Endothelial cell of umbilical vein (primary cell): Measurements from ENCODE around the gene UFD1. TPM values are rescaled to one million over a fixed set of nuclear protein-coding genes. Genes with fewer than 3 reads are reported as not detected.

Source experiments
- BruUV-seq: library from RNA; stranded (reverse); fragments of 400-500 nt; replicated peaks from 2 replicates; lab custom pipeline; 2021; lab: Mats Ljungman, UMichigan
- CTCF ChIA-PET: fragments of 300-600, 350-600 bp; sonication (Branson Sonifier 250); formaldehyde crosslinking; loops from one replicate; lab custom pipeline; 2021; ENCODE audit warnings: antibody characterized with exemption, inconsistent platforms; lab: Charles Lee
- POLR2A ChIA-PET: fragments of 300-600, 350-600 bp; sonication (Branson Sonifier 250); formaldehyde crosslinking; loops from one replicate; lab custom pipeline; 2021; ENCODE audit warnings: antibody characterized with exemption, inconsistent platforms; lab: Charles Lee
- DNase-seq: peaks from one replicate; pipeline ENCODE4 v3.0.0-alpha.2; 2011; ENCODE audit warnings: low read depth, low spot score
- FAIRE-seq: peaks from 2 replicates; lab custom pipeline; 2011; peaks lifted over from hg19 to GRCh38; lab: Jason Lieb, UNC
- H2AFZ ChIP-seq: 2 replicates; pipeline ENCODE4 v1.6.0; 2012; ENCODE audit warnings: low read depth, low read length, control low read depth, inconsistent platforms
- H3K27ac ChIP-seq: 2 replicates; pipeline ENCODE4 v1.5.1; 2011; ENCODE audit warnings: low read depth, mild to moderate bottlenecking, control low read depth, low read length, moderate library complexity; ENCODE audit not compliant: insufficient read depth
- H3K27me3 ChIP-seq, 2 experiments: 2 replicates each; pipeline versions ENCODE4 v1.6.0 to v1.6.1; 2011; ENCODE audit warnings: low read length in 2 of 2, mixed read lengths in 1 of 2; ENCODE audit not compliant: control insufficient read depth in 2 of 2, insufficient read depth in 2 of 2
- H3K36me3 ChIP-seq, 2 experiments: 2 replicates in 1 of 2; 3 replicates in 1 of 2; pipeline ENCODE4 v1.5.1; 2011; ENCODE audit warnings: low read length in 2 of 2, mild to moderate bottlenecking in 1 of 2, moderate library complexity in 1 of 2; ENCODE audit not compliant: control insufficient read depth in 2 of 2, insufficient read depth in 2 of 2; ENCODE audit errors: extremely low read depth in 1 of 2
- H3K4me1 ChIP-seq: 3 replicates; pipeline ENCODE4 v1.5.1; 2011; ENCODE audit warnings: mild to moderate bottlenecking, low read length; ENCODE audit not compliant: control insufficient read depth, insufficient read depth; ENCODE audit errors: extremely low read depth
- H3K4me2 ChIP-seq: 2 replicates; pipeline ENCODE4 v1.6.1; 2011; ENCODE audit warnings: low read length, control low read depth, mixed read lengths; ENCODE audit not compliant: insufficient read depth
- H3K4me3 ChIP-seq, 3 experiments: fragments of 200-600 bp in 1 of 3; sonication (generic), shearing (Covaris generic) in 1 of 3; replicated peaks in 1 of 3; 2 replicates each; pipeline ENCODE4 v1.5.1; 2011 to 2016; ENCODE audit warnings: control low read depth in 3 of 3, low read length in 3 of 3, mild to moderate bottlenecking in 2 of 3, inconsistent platforms in 1 of 3, low read depth in 1 of 3, moderate library complexity in 1 of 3; ENCODE audit not compliant: insufficient read depth in 1 of 3
- H3K79me2 ChIP-seq: 2 replicates; pipeline ENCODE4 v1.6.0; 2012; ENCODE audit warnings: low read length, inconsistent platforms; ENCODE audit not compliant: control insufficient read depth, insufficient read depth
- H3K9ac ChIP-seq: replicated peaks from 2 replicates; pipeline ENCODE3; 2011; ENCODE audit warnings: low read length, control low read depth; ENCODE audit not compliant: insufficient read depth; ENCODE audit errors: extremely low read depth
- H3K9me1 ChIP-seq: replicated peaks from 3 replicates; pipeline ENCODE4 v1.6.0; 2011; ENCODE audit warnings: mild to moderate bottlenecking, low read length; ENCODE audit not compliant: control insufficient read depth, insufficient read depth; ENCODE audit errors: extremely low read depth
- H3K9me3 ChIP-seq: replicated peaks from 2 replicates; pipeline ENCODE4 v1.5.1; 2012; ENCODE audit warnings: low read length, inconsistent platforms; ENCODE audit not compliant: control insufficient read depth, insufficient read depth
- H4K20me1 ChIP-seq: replicated peaks from 2 replicates; pipeline ENCODE3; 2011; ENCODE audit warnings: mild to moderate bottlenecking, low read length; ENCODE audit not compliant: control insufficient read depth, insufficient read depth; ENCODE audit errors: extremely low read depth
- CTCF ChIP-seq, 2 donors: IDR thresholded peaks; 1 replicate in 1 of 2; 2 replicates in 1 of 2; pipeline ENCODE4 v1.5.1; 2011; ENCODE audit warnings: low read length in 2 of 2, mild to moderate bottlenecking in 2 of 2, moderate library complexity in 2 of 2, control low read depth in 1 of 2, inconsistent platforms in 1 of 2, low read depth in 1 of 2; ENCODE audit not compliant: insufficient read depth in 1 of 2; ENCODE audit errors: extremely low read depth in 1 of 2
- EZH2 ChIP-seq: IDR thresholded peaks from 2 replicates; pipeline ENCODE4 v1.6.1; 2012; ENCODE audit warnings: borderline replicate concordance, low read depth, mild to moderate bottlenecking, moderate library complexity, low read length, inconsistent platforms; ENCODE audit not compliant: severe bottlenecking
- FOS ChIP-seq: IDR thresholded peaks from 2 replicates; pipeline ENCODE4 v1.6.1; 2011; ENCODE audit warnings: mild to moderate bottlenecking, low read length, moderate library complexity, borderline replicate concordance; ENCODE audit not compliant: insufficient read depth
- GATA2 ChIP-seq: IDR thresholded peaks from 2 replicates; pipeline ENCODE4 v1.7.0; 2011; ENCODE audit warnings: low read depth, mild to moderate bottlenecking, moderate library complexity, mixed read lengths, low read length; ENCODE audit not compliant: insufficient read length, insufficient read depth
- JUN ChIP-seq: IDR thresholded peaks from 2 replicates; pipeline ENCODE4 v1.6.1; 2011; ENCODE audit warnings: borderline replicate concordance, low read depth; ENCODE audit not compliant: insufficient read length, insufficient read depth
- MAX ChIP-seq: IDR thresholded peaks from 2 replicates; pipeline ENCODE4 v1.6.1; 2011; ENCODE audit not compliant: insufficient read depth, insufficient read length
- MYC ChIP-seq: IDR thresholded peaks from one replicate; pipeline ENCODE4 v1.6.1; 2011; ENCODE audit warnings: mild to moderate bottlenecking, low read depth, low read length
- POLR2A ChIP-seq: IDR thresholded peaks from 2 replicates; pipeline ENCODE4 v1.6.1; 2012; ENCODE audit warnings: low read depth, mild to moderate bottlenecking, control low read depth, low read length
- POLR2AphosphoS5 ChIP-seq: IDR thresholded peaks from 2 replicates; pipeline ENCODE4 v1.6.1; 2012; ENCODE audit warnings: low read depth, mild to moderate bottlenecking, control low read depth, low read length, moderate library complexity; ENCODE audit not compliant: insufficient read depth
- dilution Hi-C: fragments of 300-500 bp; cut with MboI; formaldehyde crosslinking; loops from one replicate; pipeline ENCODE4 v1.15.0; 2019; ENCODE audit warnings: low sequenced_read_pairs; ENCODE audit not compliant: extremely low pct_ligation_motif_present
- intact Hi-C: fragments of 100-400 bp; cut with micrococcal nuclease; formaldehyde crosslinking; loops from one replicate; pipeline ENCODE4 v1.10.0; 2022
- polyA plus RNA-seq, 4 experiments: library from polyadenylated mRNA; depleted of rRNA in 3 of 4; stranded (reverse) in 3 of 4; unstranded in 1 of 4; fragments of >200 nt; gene quantifications; 2 replicates each; pipeline versions ENCODE4 v1.2.1 to v1.2.3, GENCODE V29; 2011 to 2012; ENCODE audit warnings: missing spikeins in 1 of 4
- total RNA-seq: library from RNA; stranded (reverse); gene quantifications from 2 replicates; pipeline ENCODE4 v1.2.3, GENCODE V29; 2021

UFD1 gene
- total and polyA plus RNA-seq, 2 donors (not counting 3 experiments of a cell fraction or from before 2014, with no cell fraction given), result 127 to 228 TPM

DNA sequence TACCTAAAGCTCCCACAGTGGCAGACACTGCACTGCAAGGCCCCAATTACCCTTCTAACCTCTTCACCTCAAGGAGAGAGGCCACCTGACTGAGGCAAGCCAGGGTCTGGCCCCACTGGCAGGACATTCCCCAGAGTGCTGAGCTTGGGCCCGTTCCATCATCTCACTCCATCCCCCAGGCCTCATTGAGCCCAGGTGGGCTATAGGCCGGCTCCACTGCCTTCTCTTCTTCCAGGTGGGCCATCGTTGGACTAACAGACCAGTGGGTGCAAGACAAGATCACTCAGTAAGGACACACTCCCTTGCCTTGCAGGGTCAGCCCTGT is 19.8 kb upstream of the UFD1 start:
- no peak for TF ChIP-seq POLR2AphosphoS5
- no peaks in the 10 kb centered on the region for H3K4me1 ChIP-seq
- no peaks in the 10 kb centered on the region for H3K9me3 ChIP-seq
- no peak overlapping the region for H2AFZ ChIP-seq
- H4K20me1 ChIP-seq, result no peaks in the 10 kb centered on the region
- no peak overlapping the region for H3K9ac ChIP-seq
- H3K4me3 ChIP-seq, result no peak overlapping the region
- H3K79me2 ChIP-seq, result no peaks in the 10 kb centered on the region
- no peak overlapping the region for H3K27ac ChIP-seq
- no TSS peak for BruUV-seq
- FAIRE-seq (no peak), DNase-seq (no peak)
- intact Hi-C loops (no loop called here), dilution Hi-C loops (no loop called here)
- H3K4me2 ChIP-seq, result no peak overlapping the region
- H3K27me3 ChIP-seq, result no peaks in the 10 kb centered on the region
- CTCF ChIA-PET, result interaction anchor here (6.6 kb wide), 1 partner anchor 130 kb away, joined by 358 read pairs; no protein-coding TSS in a partner anchor
- peaks cover 0 to 5% of the 10 kb centered on the region in 2 experiments for H3K36me3 ChIP-seq
- no peaks in the 10 kb centered on the region for H3K9me1 ChIP-seq
- POLR2A ChIA-PET, result no interaction called here

- Histone ChIP-seq H3K79me2 (no peaks in the 10 kb centered on the region), H3K27me3 (no peaks in the 10 kb centered on the region), H3K9me3 (no peaks in the 10 kb centered on the region), H3K4me3 (no peak overlapping the region), H3K4me2 (no peak overlapping the region), H3K4me1 (no peaks in the 10 kb centered on the region), H3K36me3 (peaks cover 0 to 6% of the 10 kb centered on the region in 2 experiments), H4K20me1 (no peaks in the 10 kb centered on the region), H3K9me1 (no peaks in the 10 kb centered on the region), H3K27ac (no peak overlapping the region), H2AFZ (no peak overlapping the region), H3K9ac (no peak overlapping the region)
- FAIRE-seq (no peak), DNase-seq (no peak)
- dilution Hi-C loops, result no loop called here
- TF ChIP-seq FOS (no peak), EZH2 (no peak), CTCF (IDR thresholded peaks at IDR 0.05; ENCODE audit: extremely low read depth in 1 of 2, insufficient read depth in 1 of 2, low read depth in 1 of 2, low read length in 2 of 2) (no peak), JUN (no peak), POLR2AphosphoS5 (no peak), POLR2A (no peak), MYC (no peak), GATA2 (no peak), MAX (no peak)
- intact Hi-C loops, result no loop called here
- ChIA-PET POLR2A (no interaction called here), CTCF (interaction anchor here (1.0 to 6.6 kb wide), 4 partner anchors 11 to 131 kb away, joined by 3 to 358 read pairs (median 4); no protein-coding TSS in a partner anchor)
- BruUV-seq, result no TSS peak
Observed at GRCh38 chr22:19498154-19498865, 19.3 kb upstream of the UFD1 start.
